Activated naive CD4-positive, alpha-beta T cell treated with anti-CD3 and anti-CD28 coated beads, Interleukin-2, amount 10 ng/mL, durations not matched to agents 5 hours and 36 hours (primary cell): ENCODE measurements around the gene PHLDA1. TPM values are rescaled to one million over a fixed set of nuclear protein-coding genes. Genes with fewer than 3 reads are reported as not detected.

ENCODE experiments used
- total RNA-seq, 2 experiments: library from RNA; stranded (reverse); gene quantifications; one replicate each; pipeline ENCODE4 v1.2.3, GENCODE V29; 2021

Gene PHLDA1
- 1 to 10 TPM; 3.4 to 3.5 TPM for total RNA-seq

GRCh38 chr12:76031414-76032042 is at the start of gene PHLDA1:
PHLDA1 (minus strand) TSS chr12:76031776.

Other genes with a start within 250 kb of the PHLDA1 start
- 100 to 1,000 TPM; 613 to 635 TPM for gene NAP1L1, start 52.9 kb upstream of the PHLDA1 start, total RNA-seq